Posterior cingulate gyrus (tissue), 11 donors: ENCODE measurements around the gene IGF1R.

Experiments
- DNase-seq, 10 donors: peaks; one replicate each; pipeline versions ENCODE4 v3.0.0 to v3.0.0-alpha.2; 2020 to 2021; ENCODE audit warnings: mixed read lengths in 3 of 10
- intact Hi-C: fragments of 100-400 bp; cut with DNase I; formaldehyde crosslinking; loops from one replicate; pipeline ENCODE4 v1.15.1; 2023

The IGF1R gene

DNA sequence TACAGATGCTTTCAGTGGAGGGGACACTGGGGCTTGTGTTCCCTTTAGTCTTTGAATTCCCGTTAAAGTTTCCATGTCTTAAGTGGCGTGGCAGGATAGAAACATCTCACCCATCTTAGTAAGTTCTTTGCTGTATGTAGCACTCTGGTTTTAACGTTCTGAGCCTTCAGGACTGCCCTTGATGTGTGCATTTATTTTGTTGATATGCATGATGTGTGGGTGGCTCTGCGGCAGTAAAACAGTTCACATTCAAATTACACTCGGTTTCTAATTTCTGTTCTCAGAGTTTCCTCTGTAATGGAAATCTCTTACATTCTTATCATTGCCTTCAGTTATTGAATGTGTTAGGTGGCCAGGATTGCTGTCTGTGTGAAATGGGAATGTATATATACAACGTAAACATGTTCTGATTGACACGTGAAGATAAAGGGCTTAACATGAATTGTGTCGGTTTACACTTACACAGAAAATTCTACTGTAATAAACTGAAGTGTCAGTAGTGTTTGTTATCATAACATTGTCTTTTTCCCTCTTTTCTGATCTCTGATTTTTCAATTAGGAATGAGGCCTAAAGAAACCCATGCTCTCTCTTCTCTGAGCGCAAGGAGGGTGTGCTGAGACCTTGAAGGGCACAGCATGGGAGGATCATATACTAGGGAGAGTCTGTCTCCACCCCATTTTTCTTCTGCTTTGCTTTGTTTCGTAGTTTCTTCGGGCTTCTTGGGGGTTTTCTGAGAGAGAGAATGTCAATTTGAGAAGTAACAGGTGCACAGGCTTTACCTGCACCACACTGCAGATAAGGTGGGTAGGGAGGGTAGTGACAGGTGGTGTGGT is 51.5 kb downstream of the IGF1R start:
- intact Hi-C loops: no loop called here
- no peak for DNase-seq

DNA sequence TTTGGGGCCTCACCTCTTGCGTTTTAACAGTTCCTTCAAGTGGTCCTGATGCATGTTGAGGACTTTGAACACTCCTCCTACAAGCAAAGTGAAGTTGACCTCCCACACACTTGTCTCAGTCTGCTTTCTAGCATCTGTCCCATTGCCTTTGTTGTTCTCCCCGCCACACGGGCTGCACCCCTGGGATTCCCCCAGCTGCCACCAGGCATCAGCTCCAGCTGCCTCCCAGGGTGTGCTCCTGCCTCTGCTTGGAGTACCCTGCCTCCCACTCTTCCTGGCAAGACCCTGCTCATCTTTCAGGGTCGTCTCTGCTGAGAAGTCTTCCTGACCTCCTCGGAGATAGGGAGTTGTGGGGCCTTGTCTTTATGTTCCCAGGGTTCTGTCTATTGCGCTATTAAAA is 52.2 kb downstream of the IGF1R start:
- no peak for DNase-seq
- intact Hi-C loops: no loop called here

DNA sequence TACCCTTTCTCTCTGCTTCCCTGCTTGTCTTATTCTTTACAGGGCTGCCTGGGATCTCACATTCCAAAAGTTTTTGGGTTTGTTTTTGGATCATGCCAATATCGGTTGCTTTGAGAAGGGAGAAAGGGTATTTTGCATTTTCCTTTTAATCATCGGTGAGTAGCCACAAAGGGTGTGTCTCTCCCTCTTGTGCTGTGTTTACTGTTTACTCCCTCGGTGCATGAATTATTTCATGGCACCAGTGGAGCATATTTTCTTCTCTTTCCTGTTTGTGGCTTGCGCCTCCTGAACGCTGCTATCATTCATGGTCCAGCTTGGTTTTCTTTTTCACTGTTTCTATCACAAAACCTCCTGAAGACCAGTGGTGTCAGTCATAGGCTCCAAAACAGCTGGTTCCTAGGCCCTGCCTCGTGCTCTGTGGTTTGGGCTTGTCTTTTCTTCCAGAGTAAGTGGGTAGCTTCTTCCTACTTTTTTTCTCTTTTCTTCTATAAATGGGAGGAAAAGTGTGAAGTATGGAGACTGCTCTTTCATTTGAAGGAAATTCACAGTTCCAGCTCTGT is 54.9 kb downstream of the IGF1R start:
- no peak for DNase-seq
- intact Hi-C loops: no loop called here

DNA sequence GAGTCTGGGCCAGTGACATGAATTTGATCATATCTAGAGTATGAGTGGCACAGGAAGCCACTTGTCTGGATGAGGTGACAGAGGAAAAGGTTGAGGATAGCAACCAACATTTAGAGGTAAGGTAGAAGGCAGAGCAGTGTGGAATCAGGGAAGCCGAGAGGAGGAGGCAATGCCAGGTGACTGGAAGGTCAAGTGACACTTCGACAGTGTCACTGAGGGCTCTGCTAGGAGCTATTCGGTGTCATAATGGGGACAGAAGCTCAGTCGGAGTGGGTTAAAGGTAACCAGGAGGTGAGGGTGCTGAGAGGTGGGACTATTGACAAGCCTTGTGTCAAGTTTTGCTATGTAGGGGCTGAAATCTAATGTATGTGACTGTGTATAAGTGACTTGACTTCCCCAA is 56.7 kb downstream of the IGF1R start:
- DNase-seq: no peak
- intact Hi-C loops: no loop called here

DNA sequence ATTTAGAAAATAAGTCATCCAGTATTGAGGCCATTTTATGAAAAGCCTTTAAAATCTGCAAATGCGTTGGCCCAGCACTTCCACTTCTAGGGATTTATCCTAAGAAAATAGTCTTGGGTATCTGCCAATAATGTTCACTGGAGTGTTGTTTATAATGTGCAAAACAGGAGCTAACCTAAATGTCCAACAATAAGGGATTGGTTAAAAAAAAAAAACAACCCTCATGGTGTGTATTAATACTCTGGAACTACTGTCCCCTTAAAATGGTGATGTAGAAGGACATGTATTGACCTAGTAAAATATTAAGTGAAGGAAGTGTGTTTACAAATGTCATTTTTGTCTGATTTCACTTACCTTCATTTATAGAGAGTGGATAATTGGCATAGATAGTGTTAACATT is 58.0 kb downstream of the IGF1R start:
- intact Hi-C loops: no loop called here
- DNase-seq: no peak

GRCh38 chr15:98706986-98707385 is 58.6 kb downstream of the IGF1R start:
- intact Hi-C loops: no loop called here
- DNase-seq: no peak

- intact Hi-C loops: no loop called here
Measured at GRCh38 chr15:98708037-98708590, 59.8 kb downstream of the IGF1R start.

DNA sequence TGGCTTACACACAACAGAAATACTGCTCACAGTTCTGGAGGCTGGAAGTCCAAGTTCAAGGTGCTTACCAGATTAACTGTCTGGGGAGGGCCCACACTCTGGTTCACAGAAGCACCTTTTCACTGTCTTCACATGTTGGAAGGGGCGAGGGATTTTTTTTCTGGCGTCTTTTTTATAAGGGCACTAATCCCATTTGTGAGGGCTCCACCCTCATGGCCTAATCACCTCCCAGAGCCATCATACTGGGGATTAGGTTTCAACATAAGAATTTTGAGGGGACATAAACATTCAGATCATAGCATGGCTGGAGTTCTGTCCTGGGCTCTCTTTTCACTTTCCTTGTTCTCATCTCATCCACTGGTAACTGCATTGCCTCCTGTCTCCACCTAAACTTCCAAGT is 63.5 kb downstream of the IGF1R start:
- intact Hi-C loops: no loop called here
- DNase-seq: no peak

More at GRCh38 chr15:98708037-98708590, 59.8 kb downstream of the IGF1R start:
- DNase-seq: no peak

DNA sequence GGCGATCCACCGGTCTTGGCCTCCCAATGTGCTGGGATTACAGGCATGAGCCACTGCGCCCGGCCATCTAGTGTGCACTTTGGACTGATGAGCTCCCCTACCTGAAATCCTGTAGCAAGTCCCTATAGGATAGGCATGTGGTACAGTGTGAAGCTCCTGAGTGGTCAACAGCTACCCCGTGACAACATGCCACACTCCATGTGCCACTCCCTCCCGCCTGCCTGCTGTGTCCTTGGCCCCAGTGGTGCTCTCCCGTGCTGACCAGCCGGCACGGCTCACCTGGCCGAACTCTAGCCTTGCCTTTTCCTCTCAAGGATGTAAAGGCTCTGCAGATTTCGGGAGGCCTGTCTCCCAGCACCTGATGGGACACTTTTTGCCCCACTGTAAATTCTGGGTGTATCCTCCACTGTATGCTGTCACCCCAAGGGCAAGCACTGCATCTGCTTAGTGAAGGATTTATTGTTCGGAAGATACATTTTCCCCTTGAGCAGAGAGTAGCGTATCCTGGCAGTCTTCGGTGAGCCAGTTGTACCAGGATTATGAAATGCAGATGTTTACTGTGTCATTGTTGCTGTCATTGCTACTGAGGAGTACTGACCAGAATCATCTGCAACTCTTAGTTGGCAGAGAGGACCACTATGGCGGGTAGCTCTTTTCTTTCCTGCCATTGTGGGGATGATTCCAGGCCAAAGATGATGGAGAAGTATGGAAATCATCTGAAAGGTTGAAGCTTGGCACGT is 64.7 kb downstream of the IGF1R start:
- no peak for DNase-seq
- intact Hi-C loops: no loop called here

GRCh38 chr15:98713585-98714001 is 65.3 kb downstream of the IGF1R start:
- intact Hi-C loops: no loop called here
- DNase-seq: no peak

- intact Hi-C loops: no loop called here
- no peak for DNase-seq
Measured at GRCh38 chr15:98714922-98715321, 66.6 kb downstream of the IGF1R start.

- intact Hi-C loops: no loop called here
- DNase-seq: no peak
Measured at GRCh38 chr15:98715401-98715800, 67.1 kb downstream of the IGF1R start.

DNA sequence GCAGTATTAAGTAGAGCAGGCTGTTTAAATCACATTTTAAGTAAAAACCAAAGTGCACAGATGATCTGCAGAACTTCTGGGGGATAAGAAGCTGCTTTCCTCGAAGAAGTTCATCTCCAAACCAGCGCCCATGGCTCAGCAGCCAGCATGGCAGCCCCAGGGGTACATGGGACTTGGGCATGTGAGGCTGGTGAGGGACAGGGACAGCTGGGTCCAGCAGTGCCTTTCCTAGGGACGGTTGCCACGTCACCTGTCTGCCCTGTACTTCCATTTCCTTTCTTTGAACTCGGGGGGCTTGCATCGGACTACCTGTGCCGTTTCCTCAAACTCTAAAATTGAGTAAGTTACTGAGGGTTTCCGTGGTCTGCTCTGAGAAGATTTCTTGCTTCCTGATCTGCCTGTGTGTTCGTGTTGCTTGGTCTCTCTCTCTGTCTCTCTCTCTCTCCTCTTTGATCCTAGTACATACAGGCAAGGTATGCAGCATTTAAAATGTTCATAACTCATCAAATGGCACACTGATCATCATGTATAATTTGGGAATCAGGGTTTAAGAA is 67.6 kb downstream of the IGF1R start:
- DNase-seq: no peak
- intact Hi-C loops: no loop called here

- intact Hi-C loops: no loop called here
- DNase-seq: no peak
Measured at GRCh38 chr15:98717371-98717770, 69.0 kb downstream of the IGF1R start.

DNA sequence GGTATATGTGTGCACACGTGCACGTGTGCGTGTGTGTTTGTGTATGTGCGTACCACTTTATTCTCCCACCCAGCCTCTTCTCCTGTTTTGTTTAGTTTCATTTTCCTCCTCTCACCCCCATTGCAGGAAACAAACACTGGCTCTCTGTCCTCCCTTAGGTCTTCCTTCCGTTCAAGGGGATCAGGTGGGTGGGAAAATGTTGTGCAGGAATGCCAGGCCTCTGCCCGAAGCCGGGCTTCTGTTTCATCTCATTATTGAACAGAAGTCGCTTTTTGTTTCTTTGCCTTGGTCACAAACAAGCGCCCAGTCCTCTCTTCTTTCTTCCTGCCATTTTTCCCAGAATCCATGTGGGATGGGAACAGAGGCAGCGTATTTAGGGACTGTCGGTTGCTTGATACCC is 69.6 kb downstream of the IGF1R start:
- no peak for DNase-seq
- intact Hi-C loops: no loop called here

DNA sequence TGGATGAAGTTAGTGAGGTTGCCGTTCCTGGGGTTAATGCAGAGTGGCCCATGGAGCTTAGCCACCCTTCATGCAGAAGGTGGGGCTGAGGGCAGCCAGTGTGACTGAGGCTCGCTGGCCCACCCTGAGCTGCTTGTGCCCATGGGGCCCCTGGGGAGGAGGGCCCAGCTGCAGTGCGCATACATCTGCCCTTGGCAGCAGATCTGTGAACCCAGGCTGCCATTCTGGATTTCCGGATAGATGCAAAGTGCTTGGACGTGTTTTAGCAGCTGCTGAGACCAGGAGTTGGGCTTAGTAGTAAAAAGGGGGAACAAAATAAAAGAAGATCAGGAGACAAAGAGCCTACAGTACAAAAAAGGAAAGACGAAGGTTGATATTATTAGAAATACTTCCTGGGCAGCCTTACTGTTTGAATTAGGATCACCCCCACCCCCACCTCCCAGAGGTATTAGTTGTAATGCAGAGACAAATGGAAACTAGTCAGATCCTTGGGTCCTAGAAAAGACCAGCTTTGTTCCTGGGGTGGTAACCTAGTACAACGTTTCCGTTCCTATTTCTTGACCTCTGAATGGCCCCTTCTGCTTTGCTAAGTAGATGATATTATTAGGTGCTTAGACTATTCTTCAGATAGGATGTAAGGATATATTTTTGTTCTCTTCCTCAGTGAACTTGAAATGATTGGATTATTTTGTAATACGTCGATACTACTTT is 70.2 kb downstream of the IGF1R start:
- DNase-seq: no peak
- intact Hi-C loops: no loop called here

- DNase-seq: no peak
- intact Hi-C loops: no loop called here
Measured at GRCh38 chr15:98719137-98719740, 70.9 kb downstream of the IGF1R start.

- no peak for DNase-seq
- intact Hi-C loops: no loop called here
Measured at GRCh38 chr15:98720031-98720430, 71.7 kb downstream of the IGF1R start.

DNA sequence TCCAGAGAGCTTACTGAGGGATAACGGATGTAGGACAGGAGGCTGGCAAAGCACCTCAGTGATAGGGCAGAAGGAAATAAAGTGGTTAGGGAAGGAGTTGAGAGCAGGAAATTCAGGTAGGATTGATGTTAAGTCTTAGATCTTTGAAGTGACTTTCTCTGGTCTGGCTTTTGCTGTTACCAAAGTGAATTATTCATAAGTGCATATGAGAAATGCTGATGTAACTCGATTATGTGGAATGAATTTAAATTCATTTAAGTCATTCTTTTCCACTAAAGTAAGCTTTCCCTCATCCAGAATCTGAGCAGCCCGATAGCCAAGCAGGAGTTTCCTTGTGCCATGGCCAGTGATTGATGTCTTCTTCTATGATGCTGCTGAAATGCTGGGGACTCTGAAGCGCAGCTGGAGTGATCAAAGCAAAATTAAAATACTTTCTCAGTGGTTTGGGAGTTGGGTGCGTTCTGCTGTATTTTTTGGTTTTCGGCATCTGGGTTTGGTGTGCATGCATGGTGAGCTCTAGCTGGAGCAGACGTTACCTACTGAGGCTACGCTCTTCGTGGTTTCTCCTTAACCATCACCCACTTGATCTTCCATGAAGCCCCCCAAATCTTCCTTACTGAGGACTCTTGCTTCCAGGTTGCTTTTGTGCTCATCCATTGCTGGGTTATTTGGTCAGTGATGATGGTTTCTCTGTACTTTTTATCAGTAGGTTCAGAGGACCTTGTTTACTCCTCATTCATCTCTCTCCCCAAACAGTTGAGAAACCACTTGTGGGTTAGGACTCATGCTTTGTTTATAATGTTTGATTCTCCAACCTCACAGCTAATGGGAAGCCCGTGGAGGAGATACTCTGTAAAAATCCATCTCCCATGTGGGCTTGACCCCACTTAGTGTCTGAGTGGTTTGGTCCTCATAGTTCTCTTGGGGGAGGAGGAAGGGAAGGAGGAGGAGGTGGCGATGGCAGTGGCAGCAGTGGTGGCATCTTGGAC is 72.5 kb downstream of the IGF1R start:
- intact Hi-C loops: no loop called here

More for the DNA sequence above, 72.5 kb downstream of the IGF1R start:
- DNase-seq: no peak
